HG03139 (cell line): Measurements from ENCODE around the gene PER2.
"Not testable (repeated sequence)": the region's sequence is repeated elsewhere in the genome, so short reads cannot be mapped to it uniquely, and the experiment has no call there.

ENCODE experiments used
- ATAC-seq: cut with Tn5 transposase; IDR thresholded peaks from one replicate; pipeline ENCODE4 v1.9.1; 2021; ENCODE audit not compliant: unreplicated experiment

The PER2 gene

DNA sequence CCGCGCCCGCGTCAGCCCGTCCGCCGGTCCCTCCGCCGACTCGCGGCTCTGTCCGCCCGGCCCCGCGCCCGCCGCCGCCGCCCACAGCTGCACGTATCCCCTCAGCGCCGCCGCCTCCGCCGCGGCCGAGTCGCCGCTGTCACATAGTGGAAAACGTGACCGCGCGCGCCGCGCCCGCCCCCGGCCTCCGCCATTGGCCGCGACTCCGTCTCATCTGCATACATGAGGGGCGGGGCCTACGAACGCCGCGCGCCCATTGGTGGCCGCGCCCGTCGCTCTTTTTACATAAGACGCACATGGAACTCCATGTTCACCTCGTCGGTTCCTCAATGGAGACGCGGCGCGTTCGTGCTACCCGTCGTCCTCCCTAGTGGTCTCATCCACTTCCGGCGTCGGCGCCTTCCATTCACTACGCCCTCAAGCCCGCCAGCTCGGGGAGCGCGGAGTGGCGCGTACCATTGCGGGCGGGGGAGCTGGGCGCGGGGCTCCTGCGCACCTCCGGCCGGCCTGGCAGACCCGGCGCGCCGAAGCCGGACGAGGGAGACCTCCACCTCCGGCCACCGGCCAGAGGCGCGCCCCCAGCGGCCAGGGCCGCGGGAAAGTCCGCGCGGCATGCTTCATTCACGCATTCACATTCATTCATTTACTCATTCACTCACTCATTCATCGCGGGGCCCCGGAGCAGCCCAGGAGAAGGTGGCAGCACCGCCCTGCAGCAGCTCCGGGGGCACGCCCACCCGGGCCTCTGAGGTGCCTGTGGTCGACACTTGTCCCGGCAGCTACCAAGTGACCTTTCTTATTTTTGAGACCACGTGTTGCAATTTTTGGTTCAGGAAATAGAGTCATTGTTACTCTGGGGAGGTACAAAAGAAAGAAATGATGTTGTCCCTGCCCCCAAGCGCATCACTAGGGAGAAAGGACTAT is 502 bp upstream of the PER2 start:
- ATAC-seq, result peak; percentile 85

DNA sequence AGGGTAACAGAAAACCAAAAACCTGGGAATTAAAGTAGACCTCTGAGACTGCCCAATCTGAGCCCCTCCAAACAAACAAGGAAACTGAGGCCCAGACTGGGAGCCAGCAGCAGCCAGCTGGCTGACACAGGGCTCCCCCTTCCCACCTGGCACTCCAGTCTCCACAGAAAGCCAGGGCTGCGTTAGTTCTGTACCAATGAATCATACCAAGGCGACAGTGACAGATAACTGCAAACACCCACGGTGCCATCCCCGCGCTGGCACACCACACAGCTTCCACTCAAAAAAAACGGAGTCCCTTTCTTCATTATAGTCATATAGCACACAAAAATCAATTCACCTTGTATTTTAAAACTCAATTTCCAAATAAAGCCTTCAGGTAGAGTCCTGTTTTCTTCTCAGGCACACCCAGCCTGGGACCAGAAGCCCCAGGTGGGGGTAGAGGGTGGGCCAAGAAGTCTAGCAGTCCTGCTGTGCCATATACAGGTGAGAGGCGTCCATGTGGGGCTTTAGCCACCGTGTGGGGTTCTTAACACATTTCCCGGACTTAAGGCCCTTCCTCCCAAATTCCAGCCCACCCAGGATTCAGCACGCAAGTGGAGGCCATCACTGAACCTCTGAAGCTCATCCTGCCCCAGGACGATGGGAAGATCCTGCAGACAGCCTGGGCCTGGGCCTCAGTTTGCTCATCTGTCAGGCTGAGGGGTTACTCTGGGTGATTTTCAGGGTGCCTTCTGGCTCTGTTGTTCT is 1.2 kb downstream of the PER2 start:
- no peak for ATAC-seq

DNA sequence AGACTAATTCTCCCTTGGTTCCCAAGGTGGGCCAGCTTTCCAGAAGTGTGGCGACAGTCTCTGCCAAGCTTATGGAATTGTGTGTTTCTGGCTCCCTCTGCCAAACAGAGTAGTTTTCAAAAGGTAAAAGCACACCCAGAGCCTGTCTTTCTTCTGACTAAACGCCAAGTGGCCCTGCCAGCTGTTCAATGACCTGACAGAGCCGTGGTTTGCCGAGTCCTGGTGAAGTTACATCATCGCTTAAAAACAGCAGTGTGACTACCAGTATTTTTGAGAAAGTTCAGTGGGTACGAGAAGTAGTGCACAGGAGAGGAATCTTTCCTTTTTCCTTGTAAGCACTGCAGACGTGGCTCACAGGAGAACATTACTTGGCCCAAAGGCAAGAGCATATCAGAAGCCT is 1.9 kb downstream of the PER2 start:
- no peak for ATAC-seq

DNA sequence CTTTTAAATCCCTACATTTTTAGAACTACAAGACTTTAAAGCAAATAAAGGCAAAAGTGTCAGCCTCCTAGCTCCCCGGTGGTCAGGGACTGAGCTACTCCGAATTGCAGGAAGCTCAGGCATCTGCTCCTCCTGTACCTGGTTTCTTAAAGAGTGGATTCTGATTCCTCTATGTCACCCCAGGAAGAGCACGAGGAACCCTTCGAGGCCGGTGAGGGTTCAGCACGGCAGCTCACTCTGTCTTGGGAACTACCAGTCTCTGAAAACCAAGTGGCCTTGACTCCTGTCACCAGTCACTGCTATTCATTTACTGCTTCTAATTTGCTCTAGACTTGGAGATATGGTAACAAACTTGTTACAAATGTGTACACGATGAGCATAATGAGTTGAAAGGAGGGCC is 2.3 kb downstream of the PER2 start:
- ATAC-seq, result no peak

DNA sequence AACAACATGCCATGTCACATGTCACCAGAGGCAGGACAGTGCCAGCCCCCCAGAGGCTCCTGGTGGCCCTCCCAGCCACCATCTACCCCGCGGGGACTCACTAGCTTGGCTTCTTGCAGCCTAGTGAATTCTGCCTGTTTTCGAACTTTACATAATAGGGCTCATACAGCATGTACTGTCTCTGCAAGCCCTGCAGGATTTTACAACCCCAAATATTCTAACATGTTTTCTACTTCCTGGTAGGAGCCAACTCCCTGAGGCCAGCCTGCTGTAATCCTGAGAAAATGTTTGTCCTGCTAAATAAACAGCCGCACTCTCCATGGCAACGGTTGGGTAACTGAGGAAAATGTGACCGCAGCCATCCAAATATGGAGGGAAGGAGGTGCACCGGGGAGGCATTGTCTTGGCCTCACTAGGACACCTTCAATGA is 2.7 kb downstream of the PER2 start:
- no peak for ATAC-seq

DNA sequence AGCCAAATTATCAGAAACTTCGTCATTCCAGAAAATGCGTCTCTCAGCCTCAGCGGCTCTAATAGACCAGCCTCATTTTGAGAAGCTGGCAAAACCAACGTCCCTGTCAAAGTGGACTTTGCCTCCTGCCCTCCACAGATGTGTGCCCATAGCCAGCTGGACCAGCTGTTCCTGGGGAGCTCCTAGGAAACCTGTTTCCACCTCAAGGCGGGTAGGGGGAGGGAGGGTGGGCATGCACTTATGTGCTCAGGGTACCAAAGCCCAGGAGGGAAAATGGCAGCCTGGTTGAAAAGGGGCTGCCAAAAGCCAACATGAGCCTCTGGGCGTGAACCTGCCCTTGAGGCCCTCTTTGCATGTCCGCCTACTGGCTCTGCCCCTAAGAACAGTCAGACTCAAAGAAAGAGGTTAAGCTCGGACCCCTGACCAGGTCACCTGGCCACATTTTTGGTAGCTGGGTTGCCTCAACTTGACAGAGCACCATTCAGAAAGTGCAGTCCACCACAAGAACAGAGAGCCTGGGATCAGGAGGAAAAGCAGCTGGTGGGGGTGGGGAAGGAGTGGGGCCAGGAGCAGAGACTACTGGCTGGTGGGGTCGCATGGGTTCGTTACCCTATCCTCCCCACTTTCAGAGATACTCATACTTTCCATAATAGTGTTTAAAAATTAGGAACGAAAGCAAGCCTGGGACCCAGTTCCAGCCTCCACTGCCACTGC is 3.5 kb downstream of the PER2 start:
- ATAC-seq, result no peak

DNA sequence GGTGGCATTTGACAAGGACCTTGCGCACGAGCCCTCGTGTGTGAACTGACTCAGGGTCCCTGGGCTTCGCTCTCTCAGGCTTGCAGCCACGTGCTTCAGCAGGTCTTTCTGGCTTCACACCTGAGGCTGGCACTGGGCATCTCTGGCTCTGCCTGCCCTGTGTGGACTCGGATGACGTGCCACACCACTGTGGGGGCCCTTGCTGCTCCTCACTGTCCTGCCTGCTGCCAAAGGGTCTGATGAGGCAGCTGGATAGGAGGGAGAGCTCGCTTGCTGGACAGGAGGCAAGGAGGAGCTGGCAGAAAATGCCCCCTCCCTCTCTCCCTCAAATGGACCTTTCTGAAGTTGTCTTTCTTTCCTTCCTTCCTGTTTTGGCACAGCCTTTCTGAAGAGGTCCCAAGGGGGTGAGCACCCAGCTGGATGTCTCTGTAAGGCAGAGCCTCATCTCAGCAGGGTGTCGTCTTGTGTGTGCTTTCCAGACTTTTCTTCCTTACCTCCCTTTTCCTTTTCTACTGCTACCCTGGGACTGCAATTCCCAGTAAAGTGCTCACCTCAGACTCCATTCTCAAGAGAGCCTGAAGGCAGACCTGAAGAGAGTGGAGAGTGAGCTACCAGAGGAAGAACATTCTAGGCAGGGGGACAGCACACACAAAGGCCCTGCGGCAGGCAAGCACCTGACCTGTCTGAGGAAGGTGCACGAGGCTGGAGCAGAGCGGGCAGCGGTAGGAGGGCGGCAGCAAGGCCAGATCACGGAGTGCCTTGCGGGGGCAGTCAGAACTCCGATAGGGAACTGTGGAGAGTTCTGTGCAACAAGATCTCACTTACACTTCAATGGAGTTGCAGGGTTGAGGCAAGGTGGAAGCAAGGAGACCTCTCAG is 5.3 kb downstream of the PER2 start:
- no peak for ATAC-seq

DNA sequence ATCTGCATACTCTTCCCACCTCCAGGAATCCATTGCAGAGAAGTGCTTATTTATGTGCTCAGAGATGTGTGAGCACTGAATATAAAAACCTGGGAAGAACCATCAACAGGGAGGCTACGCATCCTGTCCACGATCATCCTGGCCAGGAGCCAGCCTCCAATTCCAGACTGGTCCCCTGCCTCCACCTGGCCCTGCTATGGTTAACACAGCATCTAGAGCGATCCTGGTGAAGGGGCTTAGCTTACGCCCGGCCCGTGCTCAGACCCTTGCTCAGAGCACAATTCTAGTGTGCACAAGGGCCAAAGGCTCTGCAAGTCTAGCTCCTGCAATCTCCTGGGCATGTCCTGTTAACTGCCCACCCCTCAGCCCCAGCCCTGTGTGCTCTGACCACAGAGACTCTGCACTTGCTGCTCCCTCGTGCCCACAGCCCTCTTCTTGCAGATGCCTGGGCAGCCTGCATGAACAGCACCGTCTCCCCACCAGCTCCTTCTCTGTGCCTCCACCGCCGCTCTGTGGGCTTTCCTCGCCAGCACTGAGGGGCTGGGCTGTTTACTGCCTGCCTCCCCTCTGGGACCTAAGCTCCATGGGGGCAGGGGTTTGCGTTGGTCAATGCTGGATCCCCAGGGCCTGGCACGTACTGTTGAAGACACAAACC is 6.5 kb downstream of the PER2 start:
- no peak for ATAC-seq

DNA sequence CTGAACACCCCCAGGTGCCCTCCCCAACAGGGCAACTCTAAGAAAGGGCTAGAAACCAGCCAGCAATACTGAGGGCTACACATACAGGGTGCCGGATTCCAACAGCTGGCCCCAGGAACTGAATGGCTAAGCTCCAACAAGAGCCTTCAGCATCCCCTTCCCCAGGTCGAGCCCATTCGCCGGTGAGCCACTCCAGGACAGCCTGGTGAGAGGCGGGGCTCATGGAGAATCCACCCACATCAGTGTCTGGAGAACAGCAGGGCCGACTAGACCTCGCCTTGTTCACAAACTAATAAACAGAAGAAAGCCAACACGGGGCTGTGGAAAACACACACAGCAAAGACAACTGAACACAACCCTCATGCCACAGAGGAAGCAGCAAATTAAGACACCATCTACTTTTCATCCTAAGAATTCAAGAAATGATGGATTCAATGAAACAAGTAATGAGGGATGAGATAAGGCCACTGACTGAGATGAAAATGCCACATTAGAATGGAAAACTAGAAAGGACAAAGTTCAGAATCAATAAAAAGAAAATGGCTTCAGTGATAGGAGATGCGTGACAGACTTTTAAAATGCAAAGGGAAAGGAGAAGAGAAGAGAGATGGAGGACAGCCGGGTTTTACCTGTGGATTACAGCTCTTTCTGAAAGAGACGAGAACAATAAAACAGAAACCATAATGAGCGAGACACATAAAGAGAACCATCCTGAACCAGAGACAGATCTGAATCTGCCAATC is 8.2 kb downstream of the PER2 start:
- ATAC-seq, result no peak

DNA sequence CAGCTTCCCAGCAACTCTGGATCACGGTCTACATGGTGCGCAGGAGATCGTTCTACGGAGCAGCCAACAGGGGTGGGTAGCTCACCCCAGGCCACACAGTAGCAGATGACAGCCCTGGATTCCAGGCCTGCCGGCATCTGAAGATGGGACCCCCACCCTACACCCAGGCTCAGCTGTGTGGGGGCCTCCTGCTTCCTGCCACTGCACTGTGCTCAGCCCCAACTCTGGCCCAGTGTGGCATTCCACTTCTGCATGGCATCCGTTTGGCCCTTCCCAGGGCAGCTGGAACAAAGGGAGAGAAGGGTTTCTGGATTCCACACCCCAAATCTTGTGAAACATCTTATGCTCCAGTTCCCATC is 9.1 kb downstream of the PER2 start:
- no peak for ATAC-seq

DNA sequence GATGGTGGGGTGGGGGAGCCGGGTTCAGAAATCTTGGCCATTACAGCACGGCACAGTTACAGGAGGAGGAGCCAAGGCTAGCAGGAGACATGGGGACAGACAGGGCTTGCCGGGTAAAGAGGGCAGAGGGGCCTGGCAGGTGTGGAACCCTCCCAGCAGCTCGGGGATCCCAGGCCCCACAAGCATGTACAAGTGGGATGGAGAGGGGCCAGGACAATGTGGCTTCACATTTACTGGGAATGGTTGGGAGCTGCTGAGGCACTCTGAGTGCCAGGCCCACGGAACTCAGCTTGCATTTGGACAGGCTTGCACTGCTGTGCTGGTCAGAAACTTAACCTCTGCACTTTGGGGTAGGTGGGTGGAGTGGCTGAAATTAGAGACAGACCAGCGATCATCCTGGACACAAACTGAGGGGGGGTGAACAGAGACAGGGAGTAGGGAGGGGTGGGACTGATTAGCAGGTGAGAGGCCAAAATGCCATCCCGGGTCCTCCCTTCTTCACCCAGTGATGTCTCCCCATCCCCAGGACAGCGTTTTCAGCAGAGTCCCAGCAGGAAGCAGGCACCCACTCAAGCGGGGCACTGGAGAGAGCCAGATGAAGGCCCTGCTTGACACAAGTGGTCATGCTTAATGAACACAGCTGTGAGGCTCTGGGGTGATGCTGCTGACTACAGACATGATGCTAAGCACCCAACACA is 9.6 kb downstream of the PER2 start:
- no peak for ATAC-seq

DNA sequence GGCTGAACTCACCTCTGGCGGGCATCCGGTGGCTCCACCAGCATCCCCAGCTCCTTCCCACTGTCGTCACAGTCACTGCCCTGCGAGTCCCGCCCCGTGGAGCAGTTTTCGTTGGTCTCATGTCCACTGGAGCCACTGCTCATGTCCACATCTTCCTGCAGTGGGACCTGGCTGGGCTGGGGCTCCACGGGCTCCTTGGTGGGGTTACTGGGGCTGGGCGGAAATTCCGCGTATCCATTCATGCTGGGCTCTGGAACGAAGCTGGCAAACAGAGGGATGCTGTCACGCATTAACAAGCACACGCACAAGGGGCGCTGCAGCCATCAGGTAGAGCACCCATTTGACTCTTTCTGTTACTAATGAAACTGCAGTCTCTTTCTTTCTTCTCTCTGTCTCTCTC is 10.7 kb downstream of the PER2 start:
- ATAC-seq, result no peak

DNA sequence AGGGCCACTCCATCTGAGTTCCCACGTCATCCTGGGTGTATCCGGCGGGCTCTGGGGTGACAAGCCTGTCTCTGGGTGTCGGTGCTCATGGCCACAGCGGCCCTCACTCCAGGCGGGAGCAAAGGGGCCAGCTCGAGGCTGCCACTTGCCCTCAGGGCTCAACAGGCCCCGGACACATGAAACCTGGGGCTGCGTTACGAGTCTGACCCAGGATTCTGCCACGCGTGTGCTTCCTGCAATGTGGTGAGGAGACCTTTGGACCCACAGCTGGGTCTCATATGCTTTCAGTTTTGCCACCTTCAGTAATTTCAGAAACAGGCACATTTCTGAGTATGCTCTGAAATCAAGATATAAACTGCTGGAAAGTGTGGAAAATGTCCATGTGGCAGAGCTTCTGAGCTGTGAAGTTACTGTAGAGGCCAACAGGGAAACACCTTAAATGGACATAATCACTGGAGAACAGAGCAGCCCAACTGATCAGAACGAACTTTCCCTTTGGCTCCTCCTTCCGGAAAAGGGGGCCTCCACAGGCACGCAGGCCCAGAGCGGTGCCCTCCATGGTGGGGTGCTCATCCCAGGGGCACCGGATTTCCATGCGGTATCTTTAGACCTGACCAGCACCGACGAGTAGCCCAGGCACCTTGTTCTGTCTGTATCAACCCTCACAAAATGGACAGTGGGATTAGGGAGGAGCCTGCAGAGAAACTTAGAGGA is 14.1 kb downstream of the PER2 start:
- no peak for ATAC-seq

DNA sequence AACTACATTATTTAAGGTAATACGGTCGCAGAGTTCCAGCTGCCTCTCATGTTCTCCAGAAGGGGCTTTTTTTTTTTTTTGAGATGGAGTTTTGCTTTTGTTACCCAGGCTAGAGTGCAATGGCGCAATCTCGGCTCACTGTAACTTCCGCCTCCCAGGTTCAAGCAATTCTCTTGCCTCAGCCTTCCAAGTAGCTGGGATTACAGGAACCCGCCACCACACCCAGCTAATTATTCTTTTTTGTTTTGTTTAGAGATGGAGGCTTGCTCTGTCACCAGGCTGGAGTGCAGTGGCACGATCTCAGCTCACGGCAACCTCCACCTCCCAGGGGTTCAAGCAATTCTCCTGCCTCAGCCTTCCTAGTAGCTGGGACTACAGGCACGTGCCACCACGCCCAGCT is 15.0 kb downstream of the PER2 start:
- not testable (repeated sequence) for ATAC-seq

DNA sequence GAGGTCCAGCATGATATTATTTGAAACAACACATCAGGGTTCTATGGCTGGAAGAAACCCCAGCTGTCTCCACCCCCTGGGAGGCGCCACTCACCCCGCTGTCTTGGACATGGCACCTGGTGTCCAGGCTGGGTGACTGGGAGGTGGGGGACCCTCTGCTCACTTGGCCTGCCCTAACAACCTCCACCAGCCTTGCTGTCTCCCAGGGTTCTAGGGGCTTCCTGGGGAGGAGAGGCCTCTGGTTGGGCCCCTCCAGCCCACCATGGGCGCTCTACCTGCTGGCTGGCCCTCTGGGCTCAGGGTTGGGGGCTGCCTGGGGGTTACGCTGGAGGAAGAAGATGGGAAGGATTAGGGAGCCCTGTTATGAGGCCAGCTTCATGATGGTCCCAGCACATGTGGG is 16.3 kb downstream of the PER2 start:
- ATAC-seq, result no peak

DNA sequence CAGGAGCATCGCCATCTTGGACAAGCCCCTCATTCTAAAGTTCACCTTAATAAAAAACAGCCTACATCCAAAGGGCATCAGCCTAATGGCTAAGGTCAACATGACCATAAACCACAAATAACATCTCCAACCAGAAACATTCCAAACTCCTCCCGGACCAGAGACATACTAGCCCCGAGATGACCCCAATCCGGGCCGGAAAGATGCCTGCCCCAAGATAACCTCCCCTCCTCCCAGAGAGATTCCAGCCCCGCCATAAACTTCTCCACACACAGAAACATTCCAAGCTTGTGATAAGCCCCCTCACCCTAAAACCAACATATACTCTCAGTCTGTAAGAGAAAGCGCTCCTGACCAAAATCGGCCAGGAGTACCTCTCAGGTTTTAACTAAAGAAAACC is 16.7 kb downstream of the PER2 start:
- ATAC-seq, result not testable (repeated sequence)

DNA sequence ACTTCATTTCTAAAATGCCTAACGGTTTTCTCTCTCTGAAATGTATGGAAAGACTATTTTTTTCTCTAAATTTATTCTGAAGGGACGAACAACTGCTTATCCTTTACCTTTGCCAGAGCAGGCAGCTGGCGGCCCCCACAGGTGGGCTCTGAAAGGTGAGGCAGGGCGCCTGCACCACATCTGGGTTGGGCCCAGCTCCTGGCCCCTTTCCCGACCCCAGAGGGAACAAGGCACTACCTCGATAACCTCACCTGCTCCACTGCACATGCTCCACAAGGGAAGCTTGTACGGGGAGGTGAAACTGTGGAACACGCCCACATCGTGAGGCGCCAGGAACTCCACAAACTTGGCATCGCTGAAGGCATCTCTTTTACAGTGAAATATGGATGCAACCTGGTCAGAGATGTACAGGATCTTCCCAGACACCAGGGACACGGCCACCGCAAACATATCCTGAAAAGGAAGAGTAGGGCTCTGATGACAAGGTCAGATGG is 17.3 kb downstream of the PER2 start:
- ATAC-seq, result no peak

DNA sequence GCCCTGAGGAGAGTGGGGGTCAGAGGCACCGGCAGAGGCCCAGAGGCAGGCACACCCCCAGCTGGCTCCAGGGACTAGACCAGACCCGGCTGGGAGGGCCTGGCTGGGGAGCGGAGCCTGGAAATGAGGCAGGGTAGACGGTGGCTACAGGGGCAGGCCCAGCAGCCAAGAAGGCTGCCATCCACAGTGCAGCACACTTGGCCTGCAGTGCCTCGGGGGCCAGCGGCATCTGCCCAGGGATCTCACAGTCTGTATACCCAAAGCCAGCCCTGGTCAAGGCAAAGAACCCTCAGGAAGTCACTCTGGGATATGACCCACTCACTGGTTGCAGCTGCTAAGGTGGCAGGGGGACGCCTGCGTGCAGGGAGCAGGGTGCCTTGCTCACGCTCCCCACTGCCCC is 17.8 kb downstream of the PER2 start:
- no peak for ATAC-seq
